Skin epidermis (tissue), 12 donors: ENCODE measurements around the gene PLEKHG2.
A peak's percentile ranks its signal among the peaks of the same experiment; 100 is the strongest.

Experiments
- H3K27ac ChIP-seq, 21 experiments: fragments of 200-600 bp; sonication (generic) in 11 of 21; one replicate each; pipeline ENCODE4 v1.5.0; 2020; ENCODE audit warnings: mild to moderate bottlenecking in 3 of 21, inconsistent platforms in 2 of 21, moderate library complexity in 2 of 21
- H3K4me3 ChIP-seq, 7 experiments: fragments of 200-600 bp; sonication (generic) in 2 of 7; one replicate each; pipeline ENCODE4 v1.5.0; 2020; ENCODE audit warnings: inconsistent platforms in 2 of 7, mild to moderate bottlenecking in 2 of 7, moderate library complexity in 1 of 7

PLEKHG2 gene

DNA sequence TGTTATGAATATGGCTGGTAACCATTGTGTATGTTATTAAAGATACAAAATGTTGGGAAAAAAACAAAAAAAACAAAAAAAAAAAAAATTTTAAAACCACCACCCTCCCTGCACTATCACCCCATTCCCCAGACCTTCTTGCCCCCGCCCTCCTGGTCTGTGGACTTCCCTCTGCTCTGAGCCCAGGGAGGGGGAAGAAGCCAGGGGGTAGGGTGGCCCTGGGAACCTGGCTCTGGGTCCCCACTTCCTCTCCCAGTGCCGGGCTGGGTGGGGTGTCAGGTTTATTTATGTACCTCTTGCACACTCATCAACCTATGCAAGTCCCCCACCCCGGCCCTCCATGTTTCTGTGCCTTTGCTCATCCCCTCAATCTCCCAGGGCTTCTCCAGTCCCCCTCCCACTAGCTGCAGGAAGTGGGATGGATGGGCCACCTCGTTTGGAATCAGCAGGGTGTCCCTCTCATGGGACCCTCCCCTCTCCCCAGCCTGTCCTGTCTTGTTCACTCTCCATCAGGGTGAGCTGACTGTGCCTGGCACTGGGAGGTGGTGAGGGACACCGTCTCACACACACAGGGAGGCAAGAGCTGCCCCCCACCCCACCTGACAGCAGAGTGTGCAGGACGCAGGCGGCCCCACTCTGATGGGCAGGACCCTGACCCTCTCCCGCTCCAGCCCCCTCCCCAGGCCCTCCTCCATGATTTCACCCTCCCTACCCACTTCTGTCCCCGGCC is 27.5 kb upstream of the PLEKHG2 start:
- Histone ChIP-seq H3K27ac (peak overlapping the region in 1 of 21 experiments; percentile 5), H3K4me3 (no peak overlapping the region)

DNA sequence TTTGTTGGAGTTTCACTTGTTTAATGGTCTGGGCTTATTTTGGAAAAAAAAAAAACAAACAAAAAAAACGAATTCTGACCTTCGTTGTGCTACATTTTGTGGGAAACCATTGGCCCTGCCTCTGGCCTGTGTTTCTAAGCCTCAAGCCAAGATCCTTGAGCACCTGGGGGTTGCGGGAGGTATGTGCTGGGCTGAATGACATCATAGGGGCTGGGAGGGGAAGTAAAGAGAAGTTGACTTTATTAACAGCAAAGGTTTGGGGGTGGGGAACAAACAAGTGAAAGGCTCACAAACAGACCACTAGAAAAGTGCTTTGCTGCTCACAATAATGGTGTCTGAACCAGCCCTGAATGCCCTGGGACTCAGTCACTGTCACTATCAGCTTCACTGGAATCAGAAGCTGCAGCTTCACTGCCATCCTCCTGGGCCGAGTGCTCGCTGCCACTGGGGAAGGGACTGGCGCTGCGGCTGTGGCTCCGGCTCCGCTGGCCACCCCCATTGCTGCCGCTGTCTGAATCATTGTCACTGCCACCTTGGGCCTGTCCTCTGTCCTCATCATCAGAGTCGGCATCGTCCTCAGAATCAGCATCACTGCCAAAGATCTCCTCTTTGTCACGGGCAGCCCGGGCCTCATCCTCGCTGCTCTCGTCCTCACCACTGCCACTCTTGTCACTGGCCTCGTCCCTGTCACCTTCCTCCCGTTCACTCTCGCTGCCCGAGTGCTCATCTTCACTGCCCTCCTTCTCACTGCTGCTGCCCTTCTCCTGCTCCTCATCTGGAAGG is 26.6 kb upstream of the PLEKHG2 start:
- H3K27ac ChIP-seq = no peak overlapping the region
- H3K4me3 ChIP-seq = no peak overlapping the region

DNA sequence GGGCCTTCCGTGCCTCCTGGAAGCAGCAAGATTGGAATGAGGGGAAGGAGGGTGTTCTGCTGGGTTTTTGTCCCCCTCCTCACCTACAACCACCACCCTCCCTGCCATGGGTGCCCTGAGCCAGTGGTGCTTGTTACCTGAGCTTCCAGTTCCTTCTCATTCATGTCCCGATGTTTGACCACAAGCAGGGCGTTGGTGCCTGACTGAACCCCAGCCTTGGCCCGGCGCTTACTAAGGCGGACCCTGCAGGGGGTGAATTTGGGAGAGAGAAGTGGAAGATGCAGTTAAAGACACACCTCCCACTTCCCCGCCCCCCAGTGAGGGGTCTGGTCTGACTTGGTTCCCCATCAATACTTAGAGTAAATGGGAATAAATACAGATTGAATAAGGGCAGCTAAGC is 25.9 kb upstream of the PLEKHG2 start:
- Histone ChIP-seq H3K4me3 (no peak overlapping the region), H3K27ac (no peak overlapping the region)

DNA sequence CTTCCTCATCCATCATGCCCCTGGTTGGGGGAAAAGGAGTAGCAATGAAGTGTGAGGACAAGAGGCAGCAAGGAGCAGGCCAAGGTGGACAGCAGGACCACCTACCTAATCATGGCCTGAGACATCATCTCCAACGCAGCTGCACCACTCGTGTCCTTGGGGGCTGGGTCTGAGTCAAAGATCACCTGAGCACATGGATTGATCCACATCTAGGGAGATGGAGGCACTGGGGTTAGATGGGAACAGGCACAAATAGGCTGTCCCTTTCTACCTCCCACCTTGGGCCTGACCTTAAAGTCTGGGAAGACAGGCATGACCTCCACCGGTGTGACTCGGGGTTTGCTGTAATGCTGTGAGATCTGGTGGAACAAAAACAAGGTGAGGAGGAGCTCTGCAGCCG is 23.8 kb upstream of the PLEKHG2 start:
- no peak overlapping the region for H3K4me3 ChIP-seq
- peak overlapping the region in 3 of 21 experiments; percentile 19 to 99 (median 97) for H3K27ac ChIP-seq

DNA sequence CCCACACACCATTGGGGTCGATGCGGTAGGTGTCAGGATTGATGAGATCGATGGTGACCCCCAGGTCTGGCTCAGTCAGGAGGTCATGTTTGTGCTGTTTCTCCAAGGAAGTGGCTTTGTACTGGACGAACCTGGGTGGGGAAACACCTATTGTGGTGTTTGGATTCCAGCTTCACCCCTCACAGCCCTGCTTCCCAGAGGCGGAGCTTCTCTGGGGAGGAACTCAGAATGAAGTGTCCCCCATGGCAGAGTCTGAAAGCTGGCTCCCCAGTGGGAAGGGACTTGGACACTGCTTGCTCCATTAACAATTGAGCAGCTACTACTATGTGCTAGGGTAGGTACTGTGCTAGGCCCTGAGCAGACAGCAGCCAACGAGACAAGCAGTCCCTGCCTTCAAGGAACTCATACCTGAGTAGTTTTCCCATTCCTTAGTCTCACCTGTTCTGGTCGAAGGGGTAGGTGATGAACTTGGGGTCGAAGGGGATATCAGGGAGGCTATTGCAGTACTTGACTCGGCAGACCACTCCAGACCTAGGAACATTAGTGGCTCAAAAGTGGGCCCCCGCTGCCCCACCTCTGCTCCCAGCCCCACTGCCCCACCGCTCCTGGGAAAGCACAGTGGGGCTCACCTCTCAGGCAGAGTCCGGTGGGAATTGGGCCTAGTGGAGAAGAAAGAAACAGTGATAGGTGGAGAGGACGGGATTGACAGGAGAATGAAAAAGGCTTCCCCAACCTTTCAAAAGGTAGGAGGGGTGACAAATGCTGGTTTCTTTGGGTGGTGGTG is 22.6 kb upstream of the PLEKHG2 start:
- Histone ChIP-seq H3K27ac (peak overlapping the region in 19 of 21 experiments; percentile 93 to 100 (median 99)), H3K4me3 (peak overlapping the region; percentile 54 to 92 (median 75))

DNA sequence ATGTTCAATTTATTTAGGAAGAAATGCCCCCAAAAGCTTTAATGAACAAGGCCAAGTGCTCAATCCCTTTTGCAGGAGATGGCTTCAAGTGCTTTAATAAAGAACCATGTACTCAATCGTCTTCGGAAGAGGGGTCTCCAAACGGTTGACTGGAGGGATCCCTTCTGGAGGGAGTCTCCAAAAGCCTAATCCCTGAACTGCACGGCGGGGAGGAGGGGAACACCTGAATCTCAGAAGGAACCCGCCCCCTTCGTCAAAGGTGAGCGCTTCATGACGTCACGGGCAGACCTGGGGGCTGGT is 22.1 kb upstream of the PLEKHG2 start:
- peak overlapping the region; percentile 93 to 100 (median 99) for H3K27ac ChIP-seq
- peak overlapping the region; percentile 54 to 92 (median 75) for H3K4me3 ChIP-seq

DNA sequence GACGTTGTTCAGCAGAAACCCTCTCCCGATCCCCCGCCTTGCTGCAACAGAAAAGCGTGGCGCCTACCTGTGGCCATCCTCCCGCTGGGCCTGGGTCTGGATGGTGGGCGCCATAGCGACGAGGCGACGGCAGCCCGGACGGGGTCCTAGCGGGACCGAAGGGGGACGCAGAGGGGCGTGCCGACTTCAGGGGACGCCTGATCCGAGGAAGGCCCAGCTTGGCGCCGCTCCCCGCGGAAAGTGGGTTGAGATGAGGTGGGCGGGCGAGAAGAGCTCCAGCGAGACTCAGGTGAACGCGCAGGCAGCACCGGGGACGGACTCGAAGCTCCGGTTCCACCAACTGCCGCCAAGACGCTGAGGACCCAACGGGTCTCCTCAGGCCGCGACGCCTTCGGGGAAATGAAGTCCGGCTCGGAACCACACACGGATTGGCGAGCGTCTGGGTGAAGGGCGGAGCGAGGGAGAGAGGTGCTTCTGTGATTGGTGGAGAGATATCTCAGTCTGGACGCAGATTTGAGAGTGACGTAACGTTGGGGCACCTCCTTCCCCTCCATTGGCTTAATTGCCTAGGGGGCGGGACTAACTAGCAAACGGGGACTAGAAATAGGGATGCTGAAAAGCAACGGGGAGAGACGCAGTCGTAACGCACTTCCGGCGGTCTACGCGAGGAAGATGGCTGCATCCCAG is 21.6 kb upstream of the PLEKHG2 start, which contains the start of the genes MED29 and PAF1:
MED29 (plus strand) TSS at position 628 of the 687 bp plus-strand sequence; CDS start at position 673, 45 bp downstream.
PAF1 (minus strand) TSS at position 356 of the 687 bp plus-strand sequence; CDS start at position 114, 242 bp downstream.
- Histone ChIP-seq H3K27ac (peak within 1 kb of the TSS; percentile 93 to 100 (median 99)), H3K4me3 (peak within 1 kb of the TSS; percentile 54 to 92 (median 75))

DNA sequence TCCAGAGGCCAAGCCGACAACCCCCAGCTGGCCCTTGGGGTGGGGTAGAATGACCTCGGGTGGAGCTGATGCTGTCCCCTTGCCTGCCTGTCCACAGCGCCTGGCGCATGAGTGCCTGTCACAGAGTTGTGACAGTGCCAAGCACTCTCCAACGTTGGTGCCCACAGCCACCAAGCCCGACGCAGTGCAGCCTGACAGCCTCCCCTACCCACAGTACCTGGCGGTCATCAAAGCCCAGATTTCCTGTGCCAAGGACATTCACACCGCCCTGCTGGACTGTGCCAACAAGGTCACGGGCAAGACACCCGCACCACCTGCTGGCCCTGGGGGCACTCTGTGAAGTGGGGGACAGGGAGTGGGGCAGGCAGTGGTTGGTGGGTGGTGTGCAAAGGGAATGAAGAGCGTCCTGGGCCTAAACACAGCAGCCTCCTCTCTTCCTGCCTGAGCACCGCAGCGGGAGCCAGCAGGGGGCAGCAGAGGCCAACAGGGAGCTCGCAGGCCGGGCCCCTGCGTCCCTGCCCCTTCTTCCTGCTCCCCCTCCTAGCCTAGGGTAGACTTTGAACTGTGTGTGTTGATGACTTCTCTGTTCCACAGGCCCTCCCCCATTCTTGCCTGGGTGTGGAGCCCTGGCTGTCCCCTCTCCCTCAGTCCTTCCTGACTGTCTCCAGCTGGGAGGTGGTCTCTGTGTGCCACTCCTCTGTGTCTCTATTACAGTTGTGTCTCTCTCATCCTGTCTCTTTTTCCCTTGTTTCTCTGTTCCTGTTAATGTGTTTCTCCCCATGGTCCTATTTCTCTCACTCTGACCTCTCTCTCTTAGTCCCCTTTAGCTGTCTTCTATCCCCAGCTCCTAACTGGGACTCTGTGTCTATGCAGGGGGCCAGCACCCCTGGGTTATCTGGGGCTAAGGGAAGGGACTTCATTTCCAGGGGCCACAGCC is 14.8 kb upstream of the PLEKHG2 start:
- peak overlapping the region in 4 of 7 experiments; percentile 1 to 10 (median 2) for H3K4me3 ChIP-seq
- H3K27ac ChIP-seq = peak overlapping the region; percentile 52 to 100 (median 95)

DNA sequence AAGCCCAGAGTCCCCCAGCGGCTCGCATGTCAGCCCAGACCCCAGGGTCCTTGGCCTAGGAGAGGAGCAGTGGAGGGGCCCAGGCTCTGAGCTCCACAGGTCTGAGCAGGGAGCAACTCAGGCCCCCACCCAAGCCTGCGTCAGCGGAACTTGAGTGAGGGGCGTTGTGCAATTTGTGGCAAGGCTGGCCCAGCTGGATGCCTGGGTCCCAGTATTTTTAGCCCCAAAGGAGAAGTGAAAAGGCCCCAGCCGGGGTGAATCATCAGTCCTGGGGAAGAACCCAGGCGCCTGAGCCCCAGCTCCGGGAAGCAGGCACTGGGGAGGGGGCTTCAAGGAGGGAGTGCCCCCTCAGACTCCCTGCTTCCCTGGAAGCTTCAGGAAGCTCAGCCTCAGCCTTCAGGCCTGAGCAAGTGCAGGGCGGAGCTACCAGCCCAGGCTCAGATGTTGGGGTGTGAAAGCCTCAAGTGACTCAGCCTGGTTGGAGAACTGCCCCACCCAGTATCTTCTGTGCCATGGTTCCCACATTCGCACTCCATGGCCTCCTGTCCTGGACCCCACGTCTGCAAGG is 14.1 kb upstream of the PLEKHG2 start:
- Histone ChIP-seq H3K27ac (peak overlapping the region; percentile 52 to 100 (median 95)), H3K4me3 (peak overlapping the region in 4 of 7 experiments; percentile 1 to 10 (median 2))

DNA sequence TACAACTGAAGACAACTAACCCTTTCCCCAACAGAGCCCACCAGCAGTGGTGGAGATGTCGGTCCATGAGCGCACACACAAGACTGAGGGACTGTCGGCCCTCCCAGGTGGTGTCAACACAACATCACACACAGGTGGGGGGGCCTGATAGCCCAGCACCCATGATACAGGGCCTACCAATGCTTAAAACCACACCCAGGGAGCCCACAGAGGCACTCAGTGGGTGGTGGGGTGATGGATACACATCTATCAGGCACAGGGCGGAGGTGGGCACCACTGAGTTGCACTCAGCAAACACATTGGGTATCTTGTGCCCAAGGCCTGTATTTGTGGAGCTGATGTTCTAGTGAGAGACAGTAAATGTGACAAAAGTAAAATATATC is 12.8 kb upstream of the PLEKHG2 start:
- peak overlapping the region in 18 of 21 experiments; percentile 10 to 100 (median 96) for H3K27ac ChIP-seq

DNA sequence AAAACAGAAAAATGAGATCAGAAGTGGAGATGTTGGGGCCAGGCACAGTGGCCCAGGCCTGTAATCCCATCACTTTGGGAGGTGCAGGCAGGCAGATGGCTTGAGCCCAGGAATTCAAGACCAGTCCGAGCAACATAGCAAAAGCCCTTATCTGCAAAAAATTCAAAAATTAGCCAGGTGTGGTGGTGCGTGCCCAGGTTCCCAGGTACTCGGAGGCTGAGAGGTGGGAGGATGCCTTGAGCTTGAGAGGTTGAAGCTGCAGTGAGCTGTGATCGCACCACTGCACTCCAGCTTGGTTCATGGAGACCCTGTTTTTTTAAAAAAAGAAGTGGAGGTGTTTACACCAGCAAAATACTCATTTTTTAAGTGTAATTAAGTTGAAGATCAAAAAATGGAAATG is 12.4 kb upstream of the PLEKHG2 start:
- peak overlapping the region in 17 of 21 experiments; percentile 10 to 100 (median 95) for H3K27ac ChIP-seq
- no peak overlapping the region for H3K4me3 ChIP-seq

More for the DNA sequence above, 12.8 kb upstream of the PLEKHG2 start:
- H3K4me3 ChIP-seq = no peak overlapping the region

DNA sequence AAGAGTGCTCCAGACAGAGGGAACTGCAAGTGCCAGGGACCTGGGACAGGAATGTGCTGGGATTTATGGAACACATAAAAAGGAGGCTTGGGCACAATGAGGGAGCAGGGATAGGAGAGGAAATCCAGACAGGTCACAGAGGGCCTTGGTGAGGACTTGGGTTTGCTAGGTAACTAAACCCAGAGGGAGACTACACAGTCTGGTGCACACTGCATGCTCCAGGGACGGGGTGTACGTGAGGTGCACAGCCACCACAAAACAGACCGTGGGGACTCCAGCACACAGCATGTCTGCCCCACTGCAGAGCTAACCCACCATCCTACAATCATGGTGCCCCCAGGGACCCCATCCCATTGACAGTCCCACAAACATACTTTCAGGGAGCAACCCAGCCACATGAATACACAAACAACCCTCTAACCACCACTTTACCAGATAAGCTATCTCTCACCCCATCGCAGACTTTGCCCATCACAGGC is 11.4 kb upstream of the PLEKHG2 start:
- no peak overlapping the region for H3K4me3 ChIP-seq

DNA sequence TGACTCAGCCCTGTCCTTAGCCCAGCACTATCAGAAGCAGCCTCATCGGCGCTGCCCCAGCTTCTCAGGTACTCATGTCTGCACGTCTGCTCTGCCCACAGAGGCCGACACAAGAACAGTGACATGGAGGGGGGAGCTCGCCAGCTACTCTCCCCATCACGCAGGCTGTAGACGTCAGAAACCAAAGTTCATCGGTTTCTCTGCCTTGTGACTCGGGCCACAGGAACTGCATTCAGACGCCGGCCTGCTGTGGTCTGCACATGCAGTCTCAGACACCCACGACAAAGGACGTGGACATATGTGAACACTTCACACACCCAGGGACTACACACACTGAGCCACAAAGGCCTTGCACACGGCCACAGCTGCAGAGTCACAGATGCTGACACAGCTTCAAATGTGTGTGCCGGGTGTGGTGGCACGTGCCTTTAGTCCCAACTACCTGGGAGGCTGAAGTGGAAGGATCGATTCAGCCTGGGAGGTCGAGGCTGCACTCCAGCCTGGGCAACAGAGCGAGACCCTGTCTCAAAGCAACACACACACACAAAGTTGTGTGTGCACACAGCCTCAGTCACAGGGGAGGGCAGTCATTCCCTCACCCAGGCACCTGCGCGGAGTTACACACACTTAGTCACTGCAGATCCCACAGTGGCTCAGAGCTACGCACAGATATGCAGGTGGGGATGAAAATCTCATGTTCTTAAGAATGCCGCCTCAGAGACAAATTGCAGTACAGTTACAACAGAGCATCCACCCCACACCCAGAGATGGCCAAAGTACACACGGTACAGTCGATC is 10.7 kb upstream of the PLEKHG2 start:
- Histone ChIP-seq H3K4me3 (peak overlapping the region in 2 of 7 experiments; percentile 40), H3K27ac (peak overlapping the region; percentile 92 to 100 (median 100))

More for the DNA sequence above, 11.4 kb upstream of the PLEKHG2 start:
- peak overlapping the region; percentile 16 to 100 (median 100) for H3K27ac ChIP-seq

DNA sequence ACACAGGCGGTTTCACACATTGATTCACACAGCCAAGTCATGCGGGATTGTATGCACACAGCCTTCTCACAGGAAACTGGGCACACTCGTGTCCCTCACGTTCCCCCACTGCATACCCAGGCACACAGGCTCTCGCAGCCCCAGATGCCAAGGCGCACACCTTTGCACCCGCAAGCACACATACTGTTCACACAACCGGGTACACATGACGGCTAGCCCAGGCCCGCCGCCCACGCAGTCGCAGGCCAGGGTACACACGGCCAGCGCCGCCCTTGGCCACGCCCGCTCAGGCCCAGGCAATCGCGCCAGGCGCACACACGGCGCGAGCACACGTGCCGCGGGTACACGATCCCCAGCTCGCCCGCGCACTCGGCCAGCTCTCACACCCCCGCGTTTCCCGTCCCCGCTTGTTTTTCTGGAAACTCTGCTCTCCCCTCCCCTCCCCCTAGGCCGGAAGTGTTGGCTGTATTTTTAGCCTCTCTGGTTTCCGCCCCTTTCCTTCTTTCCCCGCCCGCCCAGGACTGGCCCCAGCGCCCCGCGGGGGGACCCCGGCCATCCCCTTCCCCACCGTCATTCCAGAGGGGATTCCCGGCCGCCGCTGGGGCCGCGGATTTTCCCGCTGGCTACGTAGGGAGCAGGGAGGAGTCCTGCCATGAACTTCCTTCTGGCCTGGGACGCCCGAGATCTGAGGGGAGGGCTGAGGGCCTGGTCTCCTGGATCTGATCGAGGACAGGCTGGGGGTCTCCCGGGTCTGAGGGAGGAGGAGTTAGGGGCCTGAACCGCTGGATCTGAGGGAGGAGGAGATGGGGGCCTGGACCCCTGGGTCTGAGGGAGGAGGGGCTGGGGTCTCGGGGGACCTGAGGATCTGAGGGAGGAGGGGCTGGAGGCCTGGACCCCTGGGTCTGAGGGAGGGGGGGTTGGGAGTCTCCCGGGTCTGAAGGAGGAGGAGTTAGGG is 9.8 kb upstream of the PLEKHG2 start:
- peak overlapping the region; percentile 92 to 100 (median 100) for H3K27ac ChIP-seq
- peak overlapping the region; percentile 24 to 52 (median 40) for H3K4me3 ChIP-seq
